Measurements from ENCODE around the gene SERPINI1.

SERPINI1 gene

DNA sequence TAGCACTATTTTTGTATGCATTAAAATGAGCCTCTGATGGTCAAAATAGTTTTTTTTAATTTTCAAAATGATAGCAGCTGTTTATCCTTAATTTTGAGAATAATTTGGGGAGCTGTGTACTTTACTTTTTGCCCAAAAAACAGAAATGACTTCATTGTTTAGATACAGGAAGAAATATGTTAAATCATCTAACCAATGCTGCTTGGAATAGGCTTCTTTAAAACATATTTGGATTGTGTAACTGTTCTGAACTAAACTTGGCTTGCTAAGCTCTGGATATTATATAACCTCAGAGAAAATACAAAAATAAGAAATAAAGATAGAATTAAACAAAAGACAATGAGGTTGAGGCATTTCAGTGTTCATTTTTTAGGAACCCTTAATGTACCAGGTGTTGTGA is 119.3 kb downstream of the SERPINI1 start:
- DNase-seq, result no peak

DNA sequence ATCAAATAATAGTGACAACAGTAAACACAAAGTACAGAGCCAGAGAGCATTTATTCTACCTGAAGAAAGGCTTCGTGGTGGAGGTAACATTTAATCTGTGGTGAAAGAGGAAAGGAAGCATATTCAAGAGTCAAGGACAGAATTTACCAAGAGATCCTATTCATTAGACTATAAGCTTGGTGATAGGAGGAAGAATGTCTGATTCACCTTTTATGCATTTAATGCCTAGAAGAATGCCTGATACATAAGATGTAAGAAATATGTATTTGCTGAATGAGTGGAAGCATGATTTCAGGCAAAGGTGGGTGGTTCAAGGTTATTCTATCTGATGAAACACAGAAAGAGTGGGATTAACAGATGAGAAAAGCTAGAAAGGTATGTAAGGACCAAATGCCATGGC is 119.8 kb downstream of the SERPINI1 start:
- DNase-seq, result no peak

DNA sequence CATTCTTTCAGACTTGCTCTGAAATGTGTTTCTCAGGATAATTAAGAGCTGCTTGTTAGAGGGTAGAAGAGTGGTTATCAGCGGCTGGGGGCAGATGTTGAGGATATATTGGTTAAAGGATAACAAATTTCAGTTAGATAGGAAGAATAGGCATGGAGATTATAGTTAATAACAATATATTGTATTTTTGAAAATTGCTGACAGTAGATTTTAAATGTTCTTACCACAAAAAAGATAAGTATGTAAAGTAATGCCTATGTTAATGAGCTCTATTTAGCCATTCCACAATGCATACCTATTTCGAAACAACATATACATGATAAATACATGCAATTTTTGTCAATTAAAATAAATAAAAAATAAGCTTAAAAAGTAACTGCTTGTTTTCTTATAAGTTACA is 123.3 kb downstream of the SERPINI1 start:
- DNase-seq, result no peak

DNA sequence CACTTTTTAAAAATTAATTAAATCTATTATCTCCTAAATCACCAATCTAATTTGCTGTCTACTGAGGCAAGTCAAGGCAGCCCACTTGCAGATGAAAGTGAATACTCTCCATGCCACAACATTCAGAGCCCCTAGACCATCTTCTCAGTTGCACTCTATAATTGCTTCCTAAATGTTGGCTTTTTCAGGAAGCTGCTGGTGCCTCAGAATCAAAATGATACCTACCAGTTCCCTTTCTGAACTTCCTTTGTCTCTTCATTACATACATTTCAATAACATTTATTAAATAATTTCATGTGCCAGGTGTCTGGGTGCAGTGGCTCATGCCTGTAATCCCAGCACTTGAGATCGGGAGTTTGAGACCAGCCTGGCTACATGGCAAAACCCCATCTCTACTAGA is 124.1 kb downstream of the SERPINI1 start:
- DNase-seq, result no peak

DNA sequence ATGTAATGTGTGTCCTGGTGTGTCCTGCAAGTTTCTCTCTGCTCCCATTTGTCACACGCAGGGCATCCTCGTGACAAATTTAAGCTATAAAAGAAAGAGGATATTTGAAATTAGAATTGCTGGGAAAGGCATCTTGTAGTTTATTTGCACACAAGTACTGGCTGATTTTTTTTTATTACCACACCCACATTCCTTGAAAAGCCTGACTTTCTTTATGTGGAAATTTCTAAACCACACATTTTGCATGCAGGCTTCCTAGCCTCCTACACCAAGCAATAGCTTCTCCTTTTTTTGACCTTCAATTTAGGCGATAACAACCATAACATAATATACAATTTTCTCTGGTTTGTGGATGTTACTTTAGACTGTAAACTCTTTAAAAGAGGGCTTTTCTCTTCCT is 126.1 kb downstream of the SERPINI1 start:
- no peak for DNase-seq

DNA sequence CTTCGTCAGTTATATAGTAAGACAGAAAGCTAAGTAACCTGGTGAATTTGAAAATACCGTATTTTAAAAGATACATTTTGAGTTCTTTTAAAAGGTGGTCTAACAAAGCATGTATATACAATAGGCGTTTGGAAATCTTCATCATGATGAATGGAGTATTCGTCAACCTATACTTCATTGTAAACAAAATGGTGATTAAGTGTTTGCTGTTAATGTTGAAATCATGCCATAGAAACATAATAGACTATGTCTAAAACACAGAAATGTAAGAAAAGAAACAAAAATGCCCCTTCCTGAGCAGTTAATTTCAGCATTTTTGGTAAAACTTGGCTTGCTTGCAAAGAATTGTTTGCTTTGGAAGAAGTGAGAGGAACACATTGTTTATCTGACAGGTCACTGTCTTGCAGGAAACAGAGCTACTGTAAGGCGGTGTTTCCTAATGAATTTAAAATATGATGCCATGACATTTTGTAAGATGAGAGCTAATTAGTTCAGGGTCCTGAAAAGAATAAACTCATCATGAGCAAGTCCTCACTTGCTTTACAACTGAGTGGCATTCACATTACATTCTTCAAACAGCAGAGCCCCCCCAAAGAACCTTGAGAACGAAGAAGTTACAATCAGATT is 126.7 kb downstream of the SERPINI1 start:
- no peak for DNase-seq

DNA sequence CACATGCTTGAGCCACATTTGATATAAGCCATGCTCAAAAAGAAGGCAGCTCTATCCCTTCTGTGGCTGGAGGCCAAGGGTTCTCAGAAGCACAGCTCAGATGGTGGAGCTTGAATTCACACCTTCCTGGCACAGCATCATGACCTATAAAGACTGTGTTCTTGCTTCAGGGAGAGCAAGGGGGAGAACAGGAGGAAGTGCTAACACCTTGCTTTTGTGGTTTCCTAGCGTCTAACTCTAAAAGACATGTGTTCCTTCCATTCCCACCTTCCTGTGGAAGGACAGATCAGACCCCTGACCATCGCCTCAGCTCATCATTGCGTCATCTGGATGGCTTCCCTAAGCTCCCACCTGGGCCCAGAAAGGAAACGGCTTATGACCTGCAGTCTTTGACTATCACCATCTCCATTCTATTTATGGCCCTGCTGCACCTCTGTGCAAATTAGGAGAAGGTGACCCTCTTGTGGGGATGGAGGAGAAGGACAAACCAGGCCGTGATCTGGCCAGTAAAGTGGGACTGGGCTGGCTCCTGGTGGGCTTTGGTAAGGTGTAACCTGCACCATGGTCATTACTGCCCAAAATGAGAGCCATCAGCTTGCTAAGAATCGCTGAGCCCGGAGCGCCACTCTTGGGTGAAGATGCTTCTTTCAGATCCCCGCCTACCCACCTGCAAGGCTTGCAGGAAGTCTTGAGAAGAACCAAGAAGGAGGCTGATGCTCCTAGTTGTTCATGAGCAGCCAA is 128.5 kb downstream of the SERPINI1 start:
- no peak for DNase-seq

DNA sequence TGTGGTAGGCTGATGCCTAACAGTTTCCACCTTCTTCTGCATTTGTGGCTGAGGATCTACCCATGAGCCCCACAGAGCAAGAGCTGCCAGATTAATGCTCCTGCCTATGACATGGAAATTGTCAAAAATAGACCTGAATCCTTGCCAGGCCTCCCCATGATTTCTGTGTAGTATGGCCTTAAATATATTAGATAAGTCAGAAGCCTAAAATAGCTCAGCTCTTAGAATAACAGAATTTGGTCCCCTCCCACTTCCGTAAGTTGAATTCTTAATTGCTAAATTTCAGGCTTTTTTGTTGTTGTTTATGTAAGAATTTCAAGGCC is 129.0 kb downstream of the SERPINI1 start:
- DNase-seq, result no peak

DNA sequence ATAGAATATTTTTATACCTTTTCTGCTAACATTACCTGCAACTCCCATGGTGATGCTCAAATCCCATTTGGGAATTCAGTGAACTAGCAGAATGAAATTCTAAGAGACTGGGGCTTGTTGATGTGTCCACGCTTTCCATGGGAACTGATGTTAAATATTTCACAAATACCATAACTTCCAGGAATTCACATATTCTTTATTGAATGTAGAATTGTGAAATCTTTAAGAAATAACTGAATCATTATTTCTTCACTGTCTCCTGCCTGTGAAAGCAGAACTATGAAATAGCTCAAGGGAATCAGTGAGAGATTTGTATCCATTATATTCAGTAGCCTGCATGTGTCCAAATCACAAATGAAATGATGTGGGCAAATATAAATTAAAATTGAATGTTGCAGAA is 130.8 kb downstream of the SERPINI1 start:
- DNase-seq, result no peak

DNA sequence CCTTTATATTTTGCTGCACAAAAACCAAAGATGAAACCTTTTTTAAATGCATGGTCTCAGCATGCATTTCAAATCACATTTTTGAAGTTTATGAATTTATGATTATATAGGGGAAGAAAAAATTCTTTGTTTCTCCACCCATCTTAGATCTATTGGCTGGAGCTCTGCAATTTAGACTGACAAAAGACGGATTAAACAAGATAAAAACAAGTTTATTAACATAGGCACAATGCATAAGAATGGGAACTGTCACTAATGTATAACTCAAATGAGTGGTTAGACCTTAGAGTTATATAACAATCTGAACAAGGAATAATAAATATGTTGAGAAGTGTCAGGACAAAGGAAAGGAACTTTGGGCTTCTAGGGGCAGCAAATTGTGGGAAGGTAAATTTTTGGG is 132.5 kb downstream of the SERPINI1 start:
- no peak for DNase-seq

DNA sequence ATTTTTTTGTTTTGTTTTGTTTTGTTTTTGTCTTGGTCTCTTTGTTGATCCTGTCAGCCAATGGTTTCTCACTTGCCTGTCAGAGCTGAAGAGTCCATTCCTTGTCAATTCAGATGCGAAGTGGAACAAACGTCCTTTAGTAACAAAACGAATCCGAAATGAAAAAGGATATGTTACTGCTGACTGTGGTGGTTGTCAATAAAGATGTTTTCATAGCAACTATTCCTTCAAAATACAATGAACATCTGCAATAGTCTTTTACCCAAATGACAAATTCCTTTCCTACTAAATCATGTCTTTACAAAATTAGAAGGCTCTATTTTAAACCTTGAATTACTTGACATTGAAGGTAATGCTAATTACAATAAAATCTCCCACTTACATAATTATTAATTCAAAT is 134.7 kb downstream of the SERPINI1 start:
- DNase-seq, result no peak

DNA sequence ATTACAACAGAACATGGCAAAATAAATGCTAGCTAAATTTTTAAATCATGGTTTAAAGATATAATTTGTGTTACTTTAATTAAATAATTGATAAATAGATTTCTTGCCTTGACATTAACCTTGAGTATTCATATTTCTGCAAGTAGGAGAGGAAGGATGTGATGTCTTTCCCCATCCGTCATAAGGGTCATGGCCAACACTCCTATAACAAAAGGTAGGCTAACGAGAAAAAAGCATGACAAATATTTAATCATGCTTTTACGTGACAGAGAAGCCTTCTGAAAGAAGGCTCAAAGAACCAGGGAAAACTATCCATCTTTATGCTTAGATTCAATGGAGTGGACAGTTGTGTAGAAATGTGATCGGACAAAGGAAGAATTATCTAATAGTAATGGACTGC is 135.2 kb downstream of the SERPINI1 start:
- DNase-seq, result no peak

DNA sequence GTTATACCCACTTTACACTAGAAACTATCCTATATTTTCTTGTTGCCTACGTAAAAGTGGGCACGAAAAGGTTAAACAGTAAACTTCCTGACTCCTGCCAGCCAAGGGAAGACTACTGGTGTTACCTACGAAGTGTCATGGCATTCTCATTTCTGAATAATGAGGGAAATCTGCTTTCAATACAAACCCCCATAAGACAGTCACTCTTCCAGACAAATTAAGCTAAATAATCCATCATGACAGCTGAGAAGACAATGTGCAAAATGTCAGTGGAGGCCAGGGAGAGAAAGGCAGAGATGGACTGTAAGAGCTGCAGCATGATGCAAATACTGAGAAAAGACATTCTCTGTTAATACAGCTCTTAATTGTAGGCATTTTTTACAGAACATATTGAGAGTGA is 136.5 kb downstream of the SERPINI1 start:
- DNase-seq, result no peak

DNA sequence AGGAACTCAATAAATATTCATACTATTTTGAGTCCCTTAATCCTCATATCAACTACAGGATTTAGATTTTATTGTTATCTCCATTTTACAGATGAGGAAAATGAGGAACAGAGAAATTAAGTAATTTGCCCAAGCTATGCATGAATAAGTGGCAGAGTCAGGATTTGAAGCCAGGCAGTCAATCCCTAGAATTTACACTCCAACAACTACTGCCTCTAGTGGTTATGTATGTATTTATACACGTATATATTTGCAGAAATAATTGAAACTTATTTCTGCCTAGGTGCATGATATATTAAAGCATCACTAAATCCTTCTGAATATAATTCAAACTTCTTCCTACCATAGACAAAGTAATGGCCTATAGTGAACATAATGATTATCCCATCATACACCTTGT is 137.4 kb downstream of the SERPINI1 start:
- DNase-seq, result no peak

DNA sequence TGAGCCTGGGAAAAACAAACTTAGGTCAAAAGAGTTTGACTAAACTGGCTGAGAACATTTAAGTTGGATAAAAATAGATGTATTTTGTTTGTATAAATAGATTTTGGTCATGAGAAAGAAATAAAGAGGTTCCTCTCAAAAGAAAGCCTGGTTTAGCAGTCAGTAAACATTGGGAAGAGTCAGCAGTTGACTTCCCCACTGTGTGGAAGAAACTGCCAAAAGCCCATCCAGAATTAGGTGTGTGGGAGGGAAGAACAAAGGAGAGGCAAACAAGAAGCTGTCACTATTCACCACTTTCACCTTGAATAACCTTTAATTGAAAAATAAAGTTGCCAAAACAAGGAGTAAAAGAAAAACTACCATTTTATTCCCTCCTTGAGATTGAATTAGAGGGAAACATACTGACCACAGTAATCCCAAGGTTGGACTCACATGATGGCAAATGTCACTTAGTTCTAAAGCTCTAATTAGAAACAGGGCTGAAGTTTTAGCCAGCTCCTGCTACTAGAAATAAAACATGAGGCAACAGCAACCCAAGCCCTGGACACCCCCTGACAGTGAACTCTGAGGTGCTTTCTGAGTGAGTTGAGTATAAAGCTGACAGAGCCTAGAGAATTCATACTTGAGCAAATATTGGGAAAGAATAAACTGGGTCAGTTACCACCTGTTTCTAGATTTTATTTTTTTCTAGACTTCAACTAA is 139.3 kb downstream of the SERPINI1 start:
- no peak for DNase-seq

Data from NCI-H526 treated with DMSO at 0.1 percent for 48 hours (cell line).